ENCODE measurements around the gene CA10. TPM values are rescaled to one million over a fixed set of nuclear protein-coding genes. Genes with fewer than 3 reads are reported as not detected.

The CA10 gene
- total RNA-seq, 1 experiment from 2014 or later, result not detected

GRCh38 chr17:51645056-51645455 is 513.5 kb downstream of the CA10 start:
- H3K27ac ChIP-seq, result no peak overlapping the region
- H3F3A ChIP-seq (ENCODE audit: insufficient read depth, low read depth), result no peaks in the 10 kb centered on the region
- CTCF ChIA-PET, result no interaction called here
- H3K9me2 ChIP-seq (ENCODE audit: insufficient read depth), result no peaks in the 10 kb centered on the region
- POLR2A ChIA-PET (ENCODE audit: unreplicated experiment), result no interaction called here
- intact Hi-C loops (cut with micrococcal nuclease; ENCODE audit: unreplicated experiment), result no loop called here
- H3K4me3 ChIP-seq, result no peak overlapping the region
- no TSS peak for BruUV-seq (replicated peaks)
- peaks cover 19% of the 10 kb centered on the region for H3K27me3 ChIP-seq (ENCODE audit: insufficient read depth, low read depth)
- no peaks in the 10 kb centered on the region for H3K36me3 ChIP-seq (ENCODE audit: low read depth)
- H3K4me1 ChIP-seq (replicated peaks; ENCODE audit: insufficient read depth), result no peaks in the 10 kb centered on the region
- H3K4me2 ChIP-seq, result no peak overlapping the region
- H3K9me3 ChIP-seq (ENCODE audit: insufficient read depth, low read depth), result no peaks in the 10 kb centered on the region; the same call in 1 of the 2 replicates
- no peak for TF ChIP-seq EZH2 (IDR thresholded peaks at IDR 0.05; ENCODE audit: low read depth)
- TF ChIP-seq CTCF (conservative IDR thresholded peaks at IDR 0.05), result no peak
- H4K20me1 ChIP-seq (ENCODE audit: insufficient read depth), result no peaks in the 10 kb centered on the region
- no peak overlapping the region for H2AFZ ChIP-seq
- DNase-seq, result no peak
- no peaks in the 10 kb centered on the region for H3K79me2 ChIP-seq (ENCODE audit: low read depth)

- H4K20me1 ChIP-seq (ENCODE audit: insufficient read depth), result no peaks in the 10 kb centered on the region
- no peak overlapping the region for H3K4me3 ChIP-seq
- CTCF ChIA-PET, result no interaction called here
- H3K9me2 ChIP-seq (ENCODE audit: insufficient read depth), result no peaks in the 10 kb centered on the region
- H3K9me3 ChIP-seq (ENCODE audit: insufficient read depth, low read depth), result no peaks in the 10 kb centered on the region; the same call in 1 of the 2 replicates
- no peak for TF ChIP-seq CTCF (conservative IDR thresholded peaks at IDR 0.05)
- TF ChIP-seq EZH2 (IDR thresholded peaks at IDR 0.05; ENCODE audit: low read depth), result no peak
- BruUV-seq (replicated peaks), result no TSS peak
- no peaks in the 10 kb centered on the region for H3F3A ChIP-seq (ENCODE audit: insufficient read depth, low read depth)
- H3K36me3 ChIP-seq (ENCODE audit: low read depth), result no peaks in the 10 kb centered on the region
- intact Hi-C loops (cut with micrococcal nuclease; ENCODE audit: unreplicated experiment), result no loop called here
- DNase-seq, result no peak
- H3K79me2 ChIP-seq (ENCODE audit: low read depth), result no peaks in the 10 kb centered on the region
- H3K27ac ChIP-seq, result no peak overlapping the region
- H3K27me3 ChIP-seq (ENCODE audit: insufficient read depth, low read depth), result peaks cover 19% of the 10 kb centered on the region
- H3K4me2 ChIP-seq, result no peak overlapping the region
- H3K4me1 ChIP-seq (replicated peaks; ENCODE audit: insufficient read depth), result no peaks in the 10 kb centered on the region
- POLR2A ChIA-PET (ENCODE audit: unreplicated experiment), result interaction anchor here (0.7 kb wide), 1 partner anchor 656 kb away, joined by 3 read pairs; no protein-coding TSS in a partner anchor
- H2AFZ ChIP-seq, result no peak overlapping the region
Observed at GRCh38 chr17:51643702-51644490, 514.6 kb downstream of the CA10 start.

GRCh38 chr17:51642029-51642428 is 516.5 kb downstream of the CA10 start:
- DNase-seq, result no peak
- no peak overlapping the region; the same call in 1 of the 2 replicates for H2AFZ ChIP-seq
- no peak for TF ChIP-seq CTCF (conservative IDR thresholded peaks at IDR 0.05)
- TF ChIP-seq EZH2 (IDR thresholded peaks at IDR 0.05; ENCODE audit: low read depth), result no peak
- no peak overlapping the region for H3K4me2 ChIP-seq
- H3K4me1 ChIP-seq (replicated peaks; ENCODE audit: insufficient read depth), result no peaks in the 10 kb centered on the region
- no peaks in the 10 kb centered on the region for H3K9me2 ChIP-seq (ENCODE audit: insufficient read depth)
- BruUV-seq (replicated peaks), result no TSS peak
- POLR2A ChIA-PET (ENCODE audit: unreplicated experiment), result no interaction called here
- H3K4me3 ChIP-seq, result no peak overlapping the region
- H3K79me2 ChIP-seq (ENCODE audit: low read depth), result no peaks in the 10 kb centered on the region
- no peaks in the 10 kb centered on the region for H3F3A ChIP-seq (ENCODE audit: insufficient read depth, low read depth)
- peaks cover 19% of the 10 kb centered on the region for H3K27me3 ChIP-seq (ENCODE audit: insufficient read depth, low read depth)
- H3K27ac ChIP-seq, result no peak overlapping the region
- intact Hi-C loops (cut with micrococcal nuclease; ENCODE audit: unreplicated experiment), result no loop called here
- H3K36me3 ChIP-seq (ENCODE audit: low read depth), result no peaks in the 10 kb centered on the region
- H4K20me1 ChIP-seq (ENCODE audit: insufficient read depth), result no peaks in the 10 kb centered on the region
- no peaks in the 10 kb centered on the region; the same call in 1 of the 2 replicates for H3K9me3 ChIP-seq (ENCODE audit: insufficient read depth, low read depth)
- CTCF ChIA-PET, result no interaction called here

All from PC-9 (cell line).